Measurements from ENCODE around the gene MUC4.

GRCh38 chr3:195708626-195709481 is 102.9 kb downstream of the MUC4 start:
- no peak for TF ChIP-seq POLR2AphosphoS5 (IDR thresholded peaks at IDR 0.05)
- TF ChIP-seq, protein P1, sequence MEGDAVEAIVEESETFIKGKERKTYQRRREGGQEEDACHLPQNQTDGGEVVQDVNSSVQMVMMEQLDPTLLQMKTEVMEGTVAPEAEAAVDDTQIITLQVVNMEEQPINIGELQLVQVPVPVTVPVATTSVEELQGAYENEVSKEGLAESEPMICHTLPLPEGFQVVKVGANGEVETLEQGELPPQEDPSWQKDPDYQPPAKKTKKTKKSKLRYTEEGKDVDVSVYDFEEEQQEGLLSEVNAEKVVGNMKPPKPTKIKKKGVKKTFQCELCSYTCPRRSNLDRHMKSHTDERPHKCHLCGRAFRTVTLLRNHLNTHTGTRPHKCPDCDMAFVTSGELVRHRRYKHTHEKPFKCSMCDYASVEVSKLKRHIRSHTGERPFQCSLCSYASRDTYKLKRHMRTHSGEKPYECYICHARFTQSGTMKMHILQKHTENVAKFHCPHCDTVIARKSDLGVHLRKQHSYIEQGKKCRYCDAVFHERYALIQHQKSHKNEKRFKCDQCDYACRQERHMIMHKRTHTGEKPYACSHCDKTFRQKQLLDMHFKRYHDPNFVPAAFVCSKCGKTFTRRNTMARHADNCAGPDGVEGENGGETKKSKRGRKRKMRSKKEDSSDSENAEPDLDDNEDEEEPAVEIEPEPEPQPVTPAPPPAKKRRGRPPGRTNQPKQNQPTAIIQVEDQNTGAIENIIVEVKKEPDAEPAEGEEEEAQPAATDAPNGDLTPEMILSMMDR (IDR thresholded peaks at IDR 0.05; ENCODE audit: poor library complexity, severe bottlenecking) = no peak
- TF ChIP-seq RAD21 (conservative IDR thresholded peaks at IDR 0.05) = no peak
